Embryonic facial prominence (tissue), 1 donor: Measurements from ENCODE around the gene USP32.

ENCODE experiments used
- DNase-seq: peaks from one replicate; pipeline ENCODE4 v3.0.0-alpha.2; 2016; ENCODE audit errors: extremely low spot score

Gene USP32

DNA sequence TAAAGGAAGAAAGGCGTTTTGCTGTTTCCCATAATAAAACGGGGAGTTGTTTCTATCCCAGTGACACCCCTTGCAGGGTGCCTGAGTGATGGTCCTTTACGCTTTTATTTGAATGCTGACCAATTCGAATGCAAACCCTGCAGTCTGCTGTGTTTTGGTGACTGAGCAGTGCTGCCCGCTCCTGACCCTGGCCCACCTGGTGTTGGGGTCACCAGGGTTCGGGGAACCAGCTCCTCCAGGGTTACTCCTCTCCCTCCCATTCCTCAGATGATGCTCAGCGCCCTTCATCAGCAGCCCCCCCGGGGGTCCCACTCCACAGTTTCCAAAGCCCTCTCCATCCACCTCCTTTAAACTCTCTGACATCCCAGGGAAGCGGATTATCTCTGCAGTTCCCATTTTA is 236.1 kb downstream of the USP32 start:
- DNase-seq, result no peak

DNA sequence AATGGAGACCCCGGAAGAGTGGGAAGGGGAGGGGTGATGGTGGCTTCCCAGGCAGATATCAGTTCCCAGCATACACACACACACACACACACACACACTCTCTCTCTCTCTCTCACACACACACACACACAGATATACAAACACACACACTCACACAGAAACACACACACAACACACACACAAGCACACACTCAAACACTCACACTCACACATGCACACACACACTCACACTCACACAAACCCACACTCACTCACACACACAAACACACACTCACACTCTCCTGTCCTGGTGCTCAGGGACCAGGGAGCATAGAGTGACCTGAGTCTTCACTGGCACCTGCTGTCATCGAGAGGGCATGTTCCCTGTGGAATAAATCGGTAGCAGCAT is 236.5 kb downstream of the USP32 start:
- DNase-seq, result no peak

DNA sequence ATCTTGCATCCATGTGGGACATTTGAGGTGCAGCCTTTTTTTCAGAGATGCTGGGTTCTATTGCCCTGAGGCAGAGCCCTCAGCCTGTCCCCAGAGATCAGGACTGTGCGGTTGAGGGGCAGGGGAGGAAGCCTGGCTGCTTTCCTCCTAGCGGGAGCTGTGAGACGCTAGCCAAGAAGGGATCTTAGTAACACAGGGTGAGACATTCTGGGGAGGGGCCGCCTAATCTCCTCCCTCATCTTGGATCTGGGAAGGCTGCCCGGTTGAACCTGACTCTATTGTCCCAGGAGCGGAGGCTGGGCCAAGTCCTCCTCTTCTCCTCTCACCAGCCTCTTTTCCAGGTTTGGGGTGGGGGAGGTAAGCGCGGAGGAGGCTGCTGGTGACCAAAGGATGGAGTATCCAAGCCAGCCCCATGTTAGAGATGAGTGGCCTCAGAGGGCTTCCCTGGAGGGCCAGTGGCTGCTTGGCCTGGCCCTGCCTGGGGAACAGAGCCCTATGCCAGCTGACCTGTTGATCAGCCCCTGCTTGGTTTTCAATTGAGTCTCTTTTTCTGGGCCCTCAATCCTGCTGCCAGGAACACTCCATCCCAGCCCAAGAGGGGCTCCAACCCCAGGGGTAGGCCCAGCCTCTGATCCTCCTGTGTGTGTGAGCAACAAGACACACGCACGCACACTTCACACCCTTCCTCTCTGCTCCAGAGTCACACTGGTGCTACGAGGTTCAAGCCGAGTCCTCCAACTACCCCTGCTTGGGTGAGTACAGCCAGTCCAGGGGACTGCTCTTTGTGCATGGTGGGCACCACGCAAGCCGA is 237.1 kb downstream of the USP32 start:
- DNase-seq, result no peak

DNA sequence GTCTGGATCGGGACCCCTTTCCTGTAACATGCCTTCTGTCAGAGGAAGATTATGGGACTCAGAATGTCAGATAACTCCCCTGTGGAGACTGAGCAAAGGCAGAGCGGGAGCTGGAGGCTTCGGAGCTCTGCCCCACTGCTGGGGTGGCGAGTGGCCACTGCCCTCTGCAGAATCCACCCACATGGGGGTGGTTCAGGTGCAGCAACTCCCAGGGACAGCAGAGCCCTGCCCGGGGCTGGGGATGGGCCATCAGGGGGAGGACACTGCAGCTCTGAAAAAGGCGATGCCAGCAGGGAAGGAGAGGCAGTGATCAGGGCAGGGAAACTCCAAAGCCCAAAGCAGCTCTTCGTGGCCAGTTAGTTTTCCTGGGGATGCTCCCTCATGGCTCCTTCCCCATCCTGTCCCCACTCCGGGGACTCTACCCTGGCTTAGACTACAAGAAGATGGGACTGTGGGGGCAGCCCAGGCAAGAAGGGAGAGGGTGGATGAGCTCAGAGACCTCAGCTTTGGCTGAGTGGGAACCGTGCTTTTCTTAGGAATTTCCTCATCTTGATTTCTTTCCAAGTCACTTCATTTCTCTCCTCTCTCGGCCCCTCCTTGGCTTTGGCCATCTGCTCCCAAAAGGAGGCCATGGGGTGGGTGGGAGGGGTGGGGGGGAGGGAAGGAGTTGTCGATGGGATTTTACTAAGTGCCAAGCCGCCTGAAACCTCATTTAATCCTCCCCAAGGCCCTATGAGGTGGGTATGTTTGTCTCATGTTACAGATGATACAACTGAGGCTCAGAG is 238.1 kb downstream of the USP32 start:
- DNase-seq, result no peak

DNA sequence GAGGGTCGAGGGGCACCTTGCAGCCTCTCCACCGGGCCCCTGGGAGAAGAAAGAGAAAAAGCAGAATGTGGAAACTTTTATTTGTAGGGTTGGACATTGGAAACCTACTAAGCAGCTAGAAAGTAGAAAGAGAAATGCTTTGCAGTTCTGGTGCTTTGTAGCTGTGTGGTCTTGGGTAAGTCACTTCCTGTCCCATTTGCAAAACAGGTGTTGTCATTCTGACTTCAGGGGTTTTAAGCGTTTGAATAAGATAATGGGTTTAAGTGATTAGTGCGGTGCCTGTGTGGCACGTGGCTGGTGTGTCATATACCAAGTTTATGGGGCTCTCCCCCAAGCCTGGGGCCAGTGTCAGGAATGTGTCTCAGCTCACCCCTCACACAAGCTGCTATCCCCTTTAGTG is 240.6 kb downstream of the USP32 start:
- DNase-seq, result no peak

DNA sequence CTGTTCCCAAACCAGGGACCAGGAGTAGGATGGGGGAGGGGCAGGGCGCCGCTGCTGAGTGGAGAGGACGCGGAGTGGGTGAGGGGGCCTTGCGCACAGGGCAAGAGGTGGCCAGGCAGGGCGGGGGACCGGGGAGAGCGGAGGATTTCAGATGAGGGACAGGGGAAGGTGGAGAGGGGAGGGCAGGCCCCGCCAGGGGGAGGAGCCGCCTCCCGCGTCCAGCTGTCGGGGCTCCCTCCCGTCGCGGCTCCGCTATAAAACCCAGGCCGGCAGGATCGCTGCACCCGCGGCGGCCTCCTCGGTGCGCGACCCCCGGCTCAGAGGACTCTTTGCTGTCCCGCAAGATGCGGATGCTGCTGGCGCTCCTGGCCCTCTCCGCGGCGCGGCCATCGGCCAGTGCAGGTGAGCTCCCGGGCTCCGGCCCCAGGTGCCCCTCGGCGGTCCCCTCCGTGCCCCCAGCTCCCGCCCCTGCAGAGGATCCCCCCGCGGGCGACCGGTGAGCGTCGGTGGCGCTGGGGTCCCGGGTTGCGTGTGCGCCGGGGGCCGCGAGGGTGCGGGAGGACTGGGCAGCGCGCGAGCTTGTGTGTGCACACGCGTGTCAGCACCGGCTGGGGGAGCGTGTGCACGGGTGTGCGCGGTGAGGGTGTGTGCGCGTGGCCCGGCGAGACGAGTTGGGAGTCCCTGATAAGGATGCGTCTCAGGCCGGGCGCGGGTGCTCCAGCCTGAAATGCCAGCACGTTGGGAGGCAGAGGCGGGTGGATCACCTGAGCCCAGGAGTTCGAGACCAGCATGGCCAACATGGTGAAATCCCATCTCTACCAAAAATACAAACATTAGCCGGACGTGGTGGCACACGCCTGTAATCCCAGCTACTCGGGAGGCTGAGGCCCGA is 242.0 kb downstream of the USP32 start, which contains the start of gene CA4:
CA4 (plus strand) TSS at position 283 of the 892 bp plus-strand sequence; CDS start at position 345, 62 bp downstream.
- no peak for DNase-seq

DNA sequence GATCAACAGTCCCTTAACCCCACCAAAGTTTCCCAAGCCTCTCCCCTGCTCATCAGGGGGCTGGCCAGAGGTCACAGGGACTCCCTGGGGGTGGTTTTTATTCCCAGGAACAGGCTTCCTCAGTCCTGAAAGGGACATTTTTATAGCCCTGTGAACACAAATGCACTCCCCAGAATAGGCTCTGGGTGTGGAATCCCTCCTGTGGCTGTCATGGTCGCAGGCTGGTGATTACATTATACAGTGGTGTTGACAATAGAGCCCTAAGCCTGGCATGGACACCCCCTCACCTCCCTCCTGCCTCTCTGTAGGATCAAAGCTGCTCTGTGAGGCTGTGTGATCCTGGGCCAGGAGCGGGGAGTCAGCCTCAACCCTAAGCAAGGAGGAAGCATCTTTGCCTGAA is 243.6 kb downstream of the USP32 start:
- DNase-seq, result no peak

DNA sequence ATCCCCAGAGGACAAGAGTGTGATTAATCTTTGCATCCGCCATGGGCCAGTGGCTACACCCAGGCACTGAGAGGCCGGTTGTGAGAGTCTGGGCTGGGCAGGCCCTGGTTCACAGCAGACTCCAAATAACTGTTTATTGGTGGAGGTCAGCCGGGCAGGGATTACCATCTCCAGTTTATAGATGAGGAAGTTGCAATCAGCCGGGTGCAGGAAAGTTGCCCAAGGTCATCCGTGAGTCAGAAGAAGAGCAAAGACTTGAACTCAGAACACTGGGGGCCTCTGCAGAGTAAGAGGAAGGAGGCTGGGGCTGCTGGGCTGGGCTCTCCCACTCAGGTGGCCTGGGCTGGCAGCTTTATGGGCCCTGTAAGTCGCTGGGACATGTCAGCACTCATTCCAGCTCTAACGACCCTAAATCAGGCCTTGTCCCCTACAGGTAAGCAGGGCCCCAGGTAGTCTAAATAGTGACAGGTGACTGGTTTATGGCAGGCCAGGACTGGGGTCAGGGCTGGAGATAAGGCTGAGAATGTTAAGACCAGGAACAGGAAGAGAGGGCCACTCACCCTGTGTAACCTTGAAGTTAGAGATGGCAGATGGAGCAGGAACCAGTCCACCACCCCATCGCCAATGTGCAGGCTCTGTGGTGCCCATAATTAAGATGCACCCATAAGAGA is 244.2 kb downstream of the USP32 start:
- no peak for DNase-seq

DNA sequence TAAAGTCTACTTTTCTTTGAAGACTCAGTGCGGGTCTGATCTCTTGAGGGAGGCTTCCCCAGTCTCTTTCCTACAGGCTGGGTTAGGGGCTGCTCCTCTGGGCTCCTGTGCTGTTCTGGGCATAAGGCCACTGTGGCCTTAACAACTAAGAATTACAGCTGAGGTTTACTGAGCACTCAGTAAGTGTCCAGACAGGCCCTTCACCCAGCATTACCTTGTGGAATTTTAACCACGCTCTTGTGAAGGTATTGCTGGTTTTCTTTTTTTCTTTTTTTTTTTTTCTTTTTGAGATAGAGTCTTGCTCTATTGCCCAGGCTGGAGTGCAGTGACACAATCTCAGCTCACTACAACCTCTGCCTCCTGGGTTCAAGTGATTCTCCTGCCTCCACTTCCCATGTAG is 245.7 kb downstream of the USP32 start:
- no peak for DNase-seq

DNA sequence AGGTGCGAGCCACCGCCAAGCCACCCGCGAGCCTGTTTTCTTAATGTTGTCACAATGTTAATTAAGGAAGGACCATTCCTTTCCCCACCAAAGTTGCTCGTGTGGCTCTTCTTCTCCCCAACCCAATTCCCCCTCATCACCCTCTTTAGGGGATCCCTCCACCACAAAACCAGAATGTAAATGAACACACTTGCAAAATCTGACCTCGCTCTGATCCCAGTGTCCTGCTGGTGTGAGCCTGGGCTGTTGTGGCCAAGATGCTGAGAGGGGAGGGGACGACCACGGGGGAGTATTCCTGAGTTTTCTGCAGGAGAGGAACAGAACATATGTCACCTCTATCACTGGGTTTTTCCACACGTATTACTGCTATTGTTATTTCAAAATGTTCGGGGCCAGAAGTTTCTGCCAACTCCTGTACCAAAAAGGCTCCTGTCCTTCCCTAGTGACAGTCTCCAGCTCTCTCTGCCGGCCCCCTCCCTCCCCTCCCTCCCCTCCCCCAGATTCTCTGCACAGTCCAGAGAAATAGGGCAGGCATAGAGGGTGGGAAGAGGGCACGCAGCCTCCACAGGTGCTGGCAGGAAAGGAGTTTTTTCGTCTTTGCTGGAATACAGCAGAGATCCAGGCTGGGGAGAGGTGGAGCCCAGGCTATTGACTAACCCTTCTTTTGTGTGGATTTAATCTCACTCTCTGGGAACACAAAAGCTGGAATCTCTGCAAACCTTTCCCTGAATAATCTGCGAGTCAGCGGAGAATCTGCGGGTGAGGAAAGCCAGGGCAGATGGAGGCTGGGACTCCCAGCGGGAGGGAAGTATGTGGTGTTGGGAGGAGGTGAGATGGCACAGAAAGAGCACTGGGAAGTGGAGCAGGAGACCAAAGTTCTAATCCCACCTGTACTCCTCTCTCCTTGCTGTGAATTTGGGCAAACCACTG is 246.7 kb downstream of the USP32 start:
- no peak for DNase-seq

DNA sequence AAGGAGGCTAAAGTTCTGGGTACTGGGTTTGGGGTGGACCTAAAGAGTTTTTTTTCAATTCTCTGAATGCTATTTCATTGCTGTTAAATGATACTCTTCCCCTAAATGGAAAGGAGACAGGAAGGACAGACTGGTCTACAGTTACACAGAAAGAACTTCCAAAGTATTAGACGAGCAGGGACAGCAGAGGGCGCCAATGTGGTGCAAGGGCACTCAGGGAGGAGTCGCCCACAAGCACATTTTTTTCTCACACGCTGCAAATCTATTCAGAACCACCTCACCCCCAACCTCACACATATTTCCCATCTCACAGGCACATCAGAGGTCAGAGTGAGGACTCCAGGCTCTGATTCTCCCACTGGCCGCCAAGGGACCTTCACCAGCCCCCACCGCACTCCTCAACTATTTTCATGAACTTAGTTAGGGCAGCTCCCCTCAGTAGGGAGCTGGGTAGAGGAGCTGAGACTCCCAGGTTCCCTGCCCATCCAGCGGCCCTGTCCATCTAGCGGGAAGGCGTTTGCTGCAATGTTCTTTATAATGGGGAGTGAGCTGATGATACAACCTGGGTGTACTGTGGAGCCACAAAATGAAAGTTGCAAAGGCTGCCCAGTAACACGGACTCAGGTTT is 248.9 kb downstream of the USP32 start:
- DNase-seq, result no peak

DNA sequence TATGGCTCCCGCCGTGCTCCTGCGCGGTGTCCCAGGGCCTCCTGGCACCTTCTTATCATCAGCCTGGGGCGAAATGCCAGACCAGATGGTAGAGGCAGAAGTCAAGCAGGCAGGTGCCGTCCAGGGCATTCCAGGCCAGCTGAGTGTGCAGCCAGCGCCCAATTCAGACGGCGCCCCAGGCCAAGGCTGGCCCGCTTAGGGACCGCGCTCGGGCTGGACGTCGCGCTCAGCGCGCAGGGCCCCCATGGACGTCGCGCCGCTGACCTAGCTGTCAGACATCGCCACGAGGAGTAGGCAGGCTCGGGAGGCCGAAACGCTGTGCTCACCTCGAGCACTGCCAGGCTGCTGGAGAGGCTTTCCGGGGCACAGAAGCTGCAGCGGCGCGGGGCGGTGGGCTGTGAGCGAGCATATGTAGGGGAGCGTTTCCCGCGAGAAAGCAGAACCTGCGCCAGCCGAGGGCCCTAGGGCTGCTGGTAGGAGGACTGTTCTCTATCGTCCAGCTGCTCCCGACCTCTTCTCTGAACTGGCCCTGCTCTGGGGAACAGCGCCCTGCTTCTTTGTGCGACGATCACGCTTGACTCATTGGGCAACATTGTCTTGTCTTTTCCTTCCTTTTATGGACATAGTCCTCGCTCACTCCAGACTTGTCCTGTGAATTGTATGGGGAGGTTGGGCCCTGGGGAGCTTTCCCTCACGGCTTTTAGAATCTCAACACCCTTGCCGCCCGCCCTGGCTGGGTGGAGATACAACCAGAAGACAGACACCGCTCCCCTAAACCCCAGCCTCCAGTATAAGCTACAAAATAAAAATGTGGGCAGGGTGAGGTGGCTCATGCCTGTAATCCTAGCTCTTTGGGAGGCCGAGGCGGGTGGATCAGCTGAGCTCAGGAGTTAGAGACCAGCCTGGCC is 250.6 kb downstream of the USP32 start:
- no peak for DNase-seq

DNA sequence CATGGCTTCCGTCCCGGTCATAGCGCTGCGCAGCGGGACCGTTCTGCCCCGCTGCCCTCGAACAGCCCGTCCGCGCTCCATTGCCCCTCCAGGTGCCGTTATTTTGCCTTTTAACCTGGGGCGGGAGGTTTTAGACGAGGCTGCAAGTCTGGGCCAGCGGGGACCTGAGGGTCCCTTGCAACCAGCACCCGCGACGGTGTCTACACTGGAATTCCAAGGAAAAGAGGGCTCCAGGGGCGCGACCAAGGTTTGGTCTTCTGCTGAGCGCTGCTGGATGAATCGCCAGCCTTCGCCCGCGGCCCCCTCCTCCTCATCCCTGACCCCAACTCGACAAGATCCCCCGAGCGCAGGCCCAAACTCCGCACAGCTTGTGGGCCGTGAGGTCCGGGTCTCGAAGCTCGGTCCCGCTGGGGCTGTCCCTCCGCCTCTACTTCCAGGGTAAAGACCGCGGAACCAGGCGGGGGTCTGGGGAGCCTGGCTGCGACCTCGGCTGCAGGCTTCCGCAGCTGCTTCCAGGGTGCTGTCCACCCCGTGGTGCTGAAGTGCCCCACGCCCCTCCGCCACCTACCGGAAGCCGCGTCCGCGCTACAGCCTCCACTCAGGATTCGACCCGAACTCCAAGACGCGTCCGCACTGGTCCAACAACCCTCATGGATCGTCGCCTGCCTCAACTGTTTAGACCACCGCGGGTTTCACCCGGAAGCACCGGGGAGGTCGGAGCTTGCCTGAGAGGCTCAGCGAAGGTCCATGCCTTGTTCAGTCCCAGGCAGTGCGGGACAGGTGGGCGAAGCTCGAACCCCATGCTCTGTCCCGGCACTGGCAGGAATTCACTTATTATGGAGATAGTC is 252.3 kb downstream of the USP32 start:
- DNase-seq, result no peak

DNA sequence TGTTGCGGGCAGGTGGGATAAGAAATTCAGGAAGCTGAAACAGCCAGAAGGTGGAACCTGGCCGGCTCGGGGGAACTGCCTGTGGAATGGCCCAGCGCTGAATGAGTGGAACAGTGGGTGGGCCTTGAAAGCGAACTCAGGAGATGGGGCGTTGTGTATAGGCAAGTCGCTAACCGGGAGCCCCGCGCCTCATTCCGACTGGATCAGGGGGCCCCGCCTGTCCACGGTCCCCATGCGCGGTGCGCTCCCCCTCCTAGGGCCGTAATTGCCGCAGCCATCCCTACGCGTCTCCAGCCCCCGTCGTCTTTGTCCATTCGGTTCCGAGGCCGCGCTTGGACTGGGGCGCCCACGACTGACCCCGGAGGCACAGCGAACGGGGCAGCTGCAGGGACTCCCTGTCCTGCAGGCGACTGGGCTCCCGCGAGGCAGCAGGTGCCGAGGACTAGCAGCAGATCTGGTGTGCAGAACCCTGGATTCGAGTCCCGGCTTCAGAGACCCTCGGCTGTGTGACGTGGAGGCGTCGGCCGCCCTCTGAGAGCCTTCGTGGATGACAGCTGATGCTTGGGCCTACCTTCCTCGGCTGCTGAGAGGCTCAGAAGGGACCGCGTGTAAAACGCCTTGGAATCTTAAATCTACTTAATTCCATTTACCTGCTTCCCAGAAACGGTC is 253.0 kb downstream of the USP32 start:
- no peak for DNase-seq

DNA sequence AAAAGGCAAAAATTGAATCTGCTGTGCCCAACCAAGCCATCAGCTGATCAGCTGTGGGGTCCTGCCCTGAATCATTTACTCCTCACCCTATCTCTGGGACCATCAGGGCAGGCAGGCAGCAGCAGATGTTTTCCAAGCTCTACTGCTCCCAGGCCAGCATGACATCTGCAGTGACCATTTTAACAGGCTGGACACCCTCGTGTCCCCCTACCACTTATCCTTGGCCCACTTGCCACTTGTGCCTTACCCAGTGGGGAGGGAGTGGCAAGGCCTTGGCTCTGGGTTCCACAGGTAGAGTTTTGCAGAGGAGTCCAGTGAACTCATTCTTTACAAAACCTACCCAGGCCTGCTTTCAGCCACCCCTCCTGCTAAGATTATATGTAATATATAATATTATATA is 254.2 kb downstream of the USP32 start:
- DNase-seq, result no peak

DNA sequence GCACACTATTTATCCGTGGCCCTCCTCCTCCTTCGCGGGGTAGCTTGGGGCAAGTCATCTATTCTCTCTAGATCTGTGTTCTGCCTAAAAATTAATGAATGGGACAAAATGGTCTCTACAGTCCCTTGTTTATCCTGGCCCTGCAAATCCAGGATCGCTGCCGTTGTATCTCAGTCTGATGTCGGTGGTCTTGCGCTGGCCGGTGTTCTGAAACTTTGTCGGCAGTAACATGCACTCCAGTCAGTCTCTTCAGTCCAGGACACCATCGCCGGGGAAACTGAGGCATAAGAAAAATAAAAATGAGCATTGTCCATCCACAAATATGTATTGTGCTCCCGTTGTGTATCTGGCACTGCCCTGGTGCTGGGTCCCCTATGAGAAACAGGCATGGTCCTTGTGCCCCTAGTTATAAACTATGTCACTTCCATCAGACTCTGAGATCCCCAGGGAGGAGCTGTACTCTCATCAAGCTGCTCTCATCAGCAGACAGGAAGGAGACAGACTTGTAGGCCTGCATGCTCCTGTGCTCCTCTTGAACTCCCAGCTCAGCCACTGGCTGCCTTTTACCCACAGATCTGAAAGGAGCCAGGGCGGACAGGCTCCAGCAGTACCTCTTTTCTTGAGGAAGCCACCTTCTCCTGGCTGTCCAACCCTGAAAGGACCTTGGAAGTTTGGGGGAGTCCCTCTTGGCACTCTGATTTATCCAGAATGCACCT is 255.8 kb downstream of the USP32 start:
- DNase-seq, result no peak
